COLO829 (cell line): Measurements from ENCODE around the gene SCAF11.

ENCODE experiments used
- DNase-seq: peaks from one replicate; pipeline ENCODE4 v3.0.0; 2012; ENCODE audit warnings: low spot score

The SCAF11 gene

GRCh38 chr12:45913631-45914030, 76.7 kb downstream of the SCAF11 start:
- DNase-seq: no peak

GRCh38 chr12:45912774-45913173, 77.6 kb downstream of the SCAF11 start:
- DNase-seq: no peak

- DNase-seq: no peak
Measured at GRCh38 chr12:45909041-45909713, 81.2 kb downstream of the SCAF11 start.

GRCh38 chr12:45907955-45908354, 82.4 kb downstream of the SCAF11 start:
- no peak for DNase-seq

GRCh38 chr12:45898094-45898493, 92.3 kb downstream of the SCAF11 start:
- no peak for DNase-seq

GRCh38 chr12:45895961-45896360, 94.4 kb downstream of the SCAF11 start:
- no peak for DNase-seq

GRCh38 chr12:45893240-45893639, 97.1 kb downstream of the SCAF11 start:
- peak; percentile 59 for DNase-seq

GRCh38 chr12:45890276-45890675, 100.1 kb downstream of the SCAF11 start:
- no peak for DNase-seq

- no peak for DNase-seq
Measured at GRCh38 chr12:45887544-45887943, 102.8 kb downstream of the SCAF11 start.

GRCh38 chr12:45886685-45887084, 103.7 kb downstream of the SCAF11 start:
- no peak for DNase-seq

GRCh38 chr12:45883187-45883586, 107.2 kb downstream of the SCAF11 start:
- DNase-seq: no peak

- no peak for DNase-seq
Measured at GRCh38 chr12:45880533-45880932, 109.8 kb downstream of the SCAF11 start.

GRCh38 chr12:45879363-45879895, 110.9 kb downstream of the SCAF11 start:
- no peak for DNase-seq

GRCh38 chr12:45878630-45879255, 111.6 kb downstream of the SCAF11 start:
- DNase-seq: no peak

- DNase-seq: no peak
Measured at GRCh38 chr12:45877069-45877468, 113.3 kb downstream of the SCAF11 start.

GRCh38 chr12:45872446-45872845, 117.9 kb downstream of the SCAF11 start:
- no peak for DNase-seq
